Neural progenitor cell (in vitro differentiated cells): ENCODE results near the gene GADD45G.

ENCODE experiments used
- EZH2 ChIP-seq: fragments of 200-600 bp; sonication (generic); IDR thresholded peaks from 2 replicates; pipeline ENCODE4 v1.6.1; 2017; ENCODE audit warnings: antibody characterized with exemption, mild to moderate bottlenecking, moderate library complexity
- TF ChIP-seq, protein P1 (sequence below): fragments of 200-600 bp; sonication (generic); IDR thresholded peaks from 2 replicates; pipeline ENCODE4 v1.5.1; 2017; ENCODE audit warnings: antibody characterized with exemption, mild to moderate bottlenecking

DNA sequence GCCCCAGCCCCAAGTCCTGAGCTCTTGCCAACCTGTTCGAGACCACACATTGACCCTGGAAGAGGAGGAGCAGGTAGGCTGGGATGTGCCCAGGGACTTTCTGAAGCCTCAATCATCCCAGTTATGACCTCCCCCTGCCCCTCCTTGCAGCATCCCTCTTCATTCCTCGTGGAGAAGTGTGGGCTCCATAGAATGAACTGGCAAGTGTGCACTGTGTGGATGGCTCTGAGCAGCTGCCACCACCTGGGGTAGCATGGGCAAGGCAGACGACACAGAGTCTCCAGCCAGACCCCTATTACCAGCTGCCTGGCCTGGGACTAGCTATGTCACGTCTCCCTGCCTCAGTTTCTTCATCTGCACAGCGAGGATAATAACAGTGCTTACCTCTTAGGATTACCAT is 33.5 kb downstream of the GADD45G start:
- TF ChIP-seq, protein P1, sequence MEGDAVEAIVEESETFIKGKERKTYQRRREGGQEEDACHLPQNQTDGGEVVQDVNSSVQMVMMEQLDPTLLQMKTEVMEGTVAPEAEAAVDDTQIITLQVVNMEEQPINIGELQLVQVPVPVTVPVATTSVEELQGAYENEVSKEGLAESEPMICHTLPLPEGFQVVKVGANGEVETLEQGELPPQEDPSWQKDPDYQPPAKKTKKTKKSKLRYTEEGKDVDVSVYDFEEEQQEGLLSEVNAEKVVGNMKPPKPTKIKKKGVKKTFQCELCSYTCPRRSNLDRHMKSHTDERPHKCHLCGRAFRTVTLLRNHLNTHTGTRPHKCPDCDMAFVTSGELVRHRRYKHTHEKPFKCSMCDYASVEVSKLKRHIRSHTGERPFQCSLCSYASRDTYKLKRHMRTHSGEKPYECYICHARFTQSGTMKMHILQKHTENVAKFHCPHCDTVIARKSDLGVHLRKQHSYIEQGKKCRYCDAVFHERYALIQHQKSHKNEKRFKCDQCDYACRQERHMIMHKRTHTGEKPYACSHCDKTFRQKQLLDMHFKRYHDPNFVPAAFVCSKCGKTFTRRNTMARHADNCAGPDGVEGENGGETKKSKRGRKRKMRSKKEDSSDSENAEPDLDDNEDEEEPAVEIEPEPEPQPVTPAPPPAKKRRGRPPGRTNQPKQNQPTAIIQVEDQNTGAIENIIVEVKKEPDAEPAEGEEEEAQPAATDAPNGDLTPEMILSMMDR, result no peak
- no peak for TF ChIP-seq EZH2
